ENCODE data around the gene REEP1. TPM values are rescaled to one million over a fixed set of nuclear protein-coding genes. Genes with fewer than 3 reads are reported as not detected.

REEP1 gene
- total RNA-seq, 2 experiments from 2014 or later, result 0.23 to 0.25 TPM

GRCh38 chr2:86298411-86299390 is 38.7 kb downstream of the REEP1 start:
- TF ChIP-seq, protein P1, sequence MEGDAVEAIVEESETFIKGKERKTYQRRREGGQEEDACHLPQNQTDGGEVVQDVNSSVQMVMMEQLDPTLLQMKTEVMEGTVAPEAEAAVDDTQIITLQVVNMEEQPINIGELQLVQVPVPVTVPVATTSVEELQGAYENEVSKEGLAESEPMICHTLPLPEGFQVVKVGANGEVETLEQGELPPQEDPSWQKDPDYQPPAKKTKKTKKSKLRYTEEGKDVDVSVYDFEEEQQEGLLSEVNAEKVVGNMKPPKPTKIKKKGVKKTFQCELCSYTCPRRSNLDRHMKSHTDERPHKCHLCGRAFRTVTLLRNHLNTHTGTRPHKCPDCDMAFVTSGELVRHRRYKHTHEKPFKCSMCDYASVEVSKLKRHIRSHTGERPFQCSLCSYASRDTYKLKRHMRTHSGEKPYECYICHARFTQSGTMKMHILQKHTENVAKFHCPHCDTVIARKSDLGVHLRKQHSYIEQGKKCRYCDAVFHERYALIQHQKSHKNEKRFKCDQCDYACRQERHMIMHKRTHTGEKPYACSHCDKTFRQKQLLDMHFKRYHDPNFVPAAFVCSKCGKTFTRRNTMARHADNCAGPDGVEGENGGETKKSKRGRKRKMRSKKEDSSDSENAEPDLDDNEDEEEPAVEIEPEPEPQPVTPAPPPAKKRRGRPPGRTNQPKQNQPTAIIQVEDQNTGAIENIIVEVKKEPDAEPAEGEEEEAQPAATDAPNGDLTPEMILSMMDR (IDR thresholded peaks at IDR 0.05), result no peak
- no peaks in the 10 kb centered on the region for H3K4me1 Mint-ChIP-seq (ENCODE audit: low read depth)
- ChIA-PET CTCF (interaction anchor here (1.1 to 2.9 kb wide), 2 partner anchors 78 to 84 kb away, joined by 3 to 16 read pairs; no protein-coding TSS in a partner anchor), POLR2A (no interaction called here)
- no peaks in the 10 kb centered on the region for H3K36me3 Mint-ChIP-seq (ENCODE audit: low read depth)
- H3K9me3 Mint-ChIP-seq, result no peaks in the 10 kb centered on the region
- intact Hi-C loops (cut with micrococcal nuclease), result no loop called here
- DNase-seq (no peak), ATAC-seq (no peak)
- no peak overlapping the region for H3K4me3 Mint-ChIP-seq
- H3K27ac Mint-ChIP-seq, result no peak overlapping the region
- peaks cover 16% of the 10 kb centered on the region for H3K27me3 Mint-ChIP-seq

- Mint-ChIP-seq H3K4me3 (no peak overlapping the region), H3K27me3 (peaks cover 17% of the 10 kb centered on the region), H3K27ac (no peak overlapping the region), H3K36me3 (ENCODE audit: low read depth) (no peaks in the 10 kb centered on the region), H3K4me1 (ENCODE audit: low read depth) (no peaks in the 10 kb centered on the region), H3K9me3 (no peaks in the 10 kb centered on the region)
- POLR2A ChIA-PET, result interaction anchor here (0.5 kb wide), 1 partner anchor 424 kb away, joined by 3 read pairs; no protein-coding TSS in a partner anchor
- CTCF ChIA-PET, result interaction anchor here (1.1 to 2.9 kb wide), 2 partner anchors 77 to 83 kb away, joined by 3 to 16 read pairs; no protein-coding TSS in a partner anchor
- ATAC-seq (peak; percentile 56), DNase-seq (peak; percentile 37)
- intact Hi-C loops (cut with micrococcal nuclease), result no loop called here
- TF ChIP-seq, protein P1 (IDR thresholded peaks at IDR 0.05), result no peak
Observed at GRCh38 chr2:86297382-86298147, 39.9 kb downstream of the REEP1 start.

DNA sequence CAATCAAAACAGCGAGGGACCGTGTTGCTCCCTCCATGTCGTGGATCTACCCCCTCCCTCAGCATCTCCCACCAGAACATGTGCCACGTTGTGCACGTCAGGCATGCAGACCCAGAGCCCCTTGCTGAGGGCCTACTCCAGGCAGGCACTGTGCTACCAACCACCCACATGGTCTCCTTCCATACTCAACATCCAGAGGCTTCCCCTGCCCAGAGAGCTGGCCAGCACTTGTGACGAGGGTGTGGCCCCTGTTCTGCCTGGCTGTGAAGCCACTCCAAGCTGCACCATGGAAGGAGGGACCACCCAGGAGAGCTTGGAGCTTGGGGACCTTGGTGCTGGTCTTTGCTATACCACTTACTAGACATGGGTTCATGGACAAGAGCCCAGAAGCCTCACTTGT is 40.5 kb downstream of the REEP1 start:
- no peak overlapping the region for H3K27ac Mint-ChIP-seq
- no peaks in the 10 kb centered on the region for H3K36me3 Mint-ChIP-seq (ENCODE audit: low read depth)
- H3K4me1 Mint-ChIP-seq (ENCODE audit: low read depth), result no peaks in the 10 kb centered on the region
- no peak for DNase-seq
- CTCF ChIA-PET, result interaction anchor here (2.9 kb wide), 1 partner anchor 76 kb away, joined by 16 read pairs; no protein-coding TSS in a partner anchor
- H3K4me3 Mint-ChIP-seq, result no peak overlapping the region
- peaks cover 17% of the 10 kb centered on the region for H3K27me3 Mint-ChIP-seq
- ATAC-seq, result no peak
- no peaks in the 10 kb centered on the region for H3K9me3 Mint-ChIP-seq
- intact Hi-C loops (cut with micrococcal nuclease), result no loop called here
- TF ChIP-seq, protein P1 (IDR thresholded peaks at IDR 0.05), result no peak
- POLR2A ChIA-PET, result no interaction called here

GRCh38 chr2:86295066-86295465 is 42.4 kb downstream of the REEP1 start:
- H3K27ac Mint-ChIP-seq, result no peak overlapping the region

More at GRCh38 chr2:86295066-86295465, 42.4 kb downstream of the REEP1 start:
- no peaks in the 10 kb centered on the region for H3K4me1 Mint-ChIP-seq (ENCODE audit: low read depth)
- intact Hi-C loops (cut with micrococcal nuclease), result no loop called here
- no peak for DNase-seq
- peaks cover 19% of the 10 kb centered on the region for H3K27me3 Mint-ChIP-seq
- no peaks in the 10 kb centered on the region for H3K36me3 Mint-ChIP-seq (ENCODE audit: low read depth)
- no peak for ATAC-seq
- H3K4me3 Mint-ChIP-seq, result no peak overlapping the region
- TF ChIP-seq, protein P1 (IDR thresholded peaks at IDR 0.05), result no peak
- ChIA-PET CTCF (interaction anchor here (2.3 kb wide), 1 partner anchor 74 kb away, joined by 9 read pairs; no protein-coding TSS in a partner anchor), POLR2A (no interaction called here)
- H3K9me3 Mint-ChIP-seq, result no peaks in the 10 kb centered on the region

All from activated CD8-positive, alpha-beta T cell treated with anti-CD3 and anti-CD28 coated beads for 36 hours (primary cell).